ENCODE data around the gene BPIFB1. TPM values are rescaled to one million over a fixed set of nuclear protein-coding genes. Genes with fewer than 3 reads are reported as not detected.

The BPIFB1 gene
- total RNA-seq, 1 donor, result not detected

GRCh38 chr20:33338467-33339258 is 55.6 kb downstream of the BPIFB1 start:
- Histone ChIP-seq H3K4me3 (ENCODE audit: low read length) (no peak overlapping the region), H3K27me3 (ENCODE audit: insufficient read depth, low read length) (no peaks in the 10 kb centered on the region), H3K9me3 (ENCODE audit: low read depth, low read length) (no peaks in the 10 kb centered on the region), H3K4me1 (ENCODE audit: insufficient read depth, low read length) (no peaks in the 10 kb centered on the region)

DNA sequence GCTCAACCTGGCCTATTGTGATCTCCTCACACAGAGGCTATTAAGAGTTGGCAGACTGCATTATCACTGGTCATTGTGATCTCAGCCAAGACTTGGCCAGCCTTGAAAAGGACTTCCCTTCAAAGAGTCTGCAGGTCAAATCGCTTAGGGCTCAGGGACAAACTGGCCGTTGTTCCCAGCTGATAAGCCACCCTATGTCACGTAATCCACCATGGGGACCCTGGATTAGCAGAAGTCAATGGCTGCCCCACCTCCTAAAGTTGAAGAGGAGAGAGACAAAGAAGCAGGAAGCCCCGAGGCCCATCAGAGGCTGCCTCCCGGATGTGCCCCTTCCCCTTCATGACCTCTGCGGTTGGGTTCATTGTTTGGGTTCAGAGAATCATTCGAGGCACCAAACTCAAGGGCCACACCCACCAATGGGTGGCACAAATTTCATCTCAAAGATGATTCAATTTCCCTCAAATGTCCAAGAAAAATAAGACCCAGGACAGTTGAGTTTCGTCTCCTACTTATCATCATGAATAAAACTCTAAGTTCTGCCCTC is 56.6 kb downstream of the BPIFB1 start:
- Histone ChIP-seq H3K9me3 (ENCODE audit: low read depth, low read length) (no peaks in the 10 kb centered on the region), H3K4me1 (ENCODE audit: insufficient read depth, low read length) (no peaks in the 10 kb centered on the region), H3K27me3 (ENCODE audit: insufficient read depth, low read length) (no peaks in the 10 kb centered on the region), H3K4me3 (ENCODE audit: low read length) (no peak overlapping the region)

GRCh38 chr20:33343521-33343920 is 60.5 kb downstream of the BPIFB1 start:
- H3K4me1 ChIP-seq (ENCODE audit: insufficient read depth, low read length), result no peaks in the 10 kb centered on the region

DNA sequence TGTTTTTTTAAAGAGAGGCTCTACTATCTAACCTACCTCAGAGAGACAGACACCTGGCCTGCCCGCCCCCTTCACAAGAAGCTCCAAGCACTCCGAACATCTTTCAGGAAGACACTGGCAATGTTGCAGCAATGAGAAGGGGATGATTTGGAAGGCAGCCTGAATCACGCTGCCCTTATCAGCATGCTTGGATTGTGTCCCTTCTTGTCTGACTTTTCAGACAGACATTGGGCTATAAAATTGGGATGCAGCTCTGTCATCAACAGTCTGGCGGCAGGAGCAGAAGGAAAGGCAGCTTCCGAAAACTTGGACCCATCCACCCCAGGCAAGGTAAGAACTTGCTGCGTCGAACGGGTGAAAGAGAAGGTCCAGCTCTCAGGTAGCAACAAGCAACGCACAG is 62.3 kb downstream of the BPIFB1 start:
- H3K4me1 ChIP-seq (ENCODE audit: insufficient read depth, low read length), result no peaks in the 10 kb centered on the region
- H3K27me3 ChIP-seq (ENCODE audit: insufficient read depth, low read length), result no peaks in the 10 kb centered on the region
- H3K9me3 ChIP-seq (ENCODE audit: low read depth, low read length), result no peaks in the 10 kb centered on the region
- no peak overlapping the region for H3K4me3 ChIP-seq (ENCODE audit: low read length)

More at GRCh38 chr20:33343521-33343920, 60.5 kb downstream of the BPIFB1 start:
- no peaks in the 10 kb centered on the region for H3K9me3 ChIP-seq (ENCODE audit: low read depth, low read length)
- H3K4me3 ChIP-seq (ENCODE audit: low read length), result no peak overlapping the region
- no peaks in the 10 kb centered on the region for H3K27me3 ChIP-seq (ENCODE audit: insufficient read depth, low read length)

DNA sequence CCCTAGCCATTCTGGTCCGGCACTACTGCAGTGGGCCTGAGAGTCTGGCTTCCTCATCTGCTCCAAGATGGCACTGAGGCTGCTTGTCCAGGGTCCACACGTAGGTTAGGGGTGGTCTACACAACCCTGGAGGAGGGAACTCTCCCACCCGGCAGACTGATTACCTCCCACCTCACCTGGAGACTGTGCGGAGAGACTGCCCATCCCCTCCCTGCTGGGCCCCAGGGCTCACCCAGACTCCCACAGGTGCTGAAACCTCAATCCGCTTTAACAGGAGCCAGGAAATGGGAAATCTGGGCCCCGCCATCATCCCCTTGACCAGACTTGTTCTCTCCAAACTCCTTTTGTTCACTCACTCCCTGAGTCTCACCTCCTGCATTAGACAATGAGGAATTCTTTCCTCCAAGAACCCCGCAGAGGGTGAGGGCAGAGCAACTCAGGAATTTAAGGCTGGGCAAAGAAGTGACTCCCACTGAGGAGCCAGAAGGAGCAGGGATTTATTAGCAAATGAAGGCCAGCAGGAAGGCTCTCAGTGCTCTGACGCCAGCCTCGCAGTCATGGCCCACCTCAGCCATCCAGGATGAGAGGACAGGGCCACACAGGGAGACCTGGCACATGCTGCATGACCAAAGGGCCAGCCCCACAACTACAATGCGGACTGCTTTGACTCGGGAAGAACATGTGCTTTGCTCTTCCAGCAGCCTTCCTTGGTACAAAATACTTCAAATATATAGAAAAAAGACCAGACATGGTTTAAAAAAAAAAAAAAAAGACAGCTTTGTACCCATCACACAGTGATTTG is 65.3 kb downstream of the BPIFB1 start:
- Histone ChIP-seq H3K4me3 (ENCODE audit: low read length) (no peak overlapping the region), H3K9me3 (ENCODE audit: low read depth, low read length) (no peaks in the 10 kb centered on the region), H3K4me1 (ENCODE audit: insufficient read depth, low read length) (no peaks in the 10 kb centered on the region), H3K27me3 (ENCODE audit: insufficient read depth, low read length) (no peaks in the 10 kb centered on the region)

DNA sequence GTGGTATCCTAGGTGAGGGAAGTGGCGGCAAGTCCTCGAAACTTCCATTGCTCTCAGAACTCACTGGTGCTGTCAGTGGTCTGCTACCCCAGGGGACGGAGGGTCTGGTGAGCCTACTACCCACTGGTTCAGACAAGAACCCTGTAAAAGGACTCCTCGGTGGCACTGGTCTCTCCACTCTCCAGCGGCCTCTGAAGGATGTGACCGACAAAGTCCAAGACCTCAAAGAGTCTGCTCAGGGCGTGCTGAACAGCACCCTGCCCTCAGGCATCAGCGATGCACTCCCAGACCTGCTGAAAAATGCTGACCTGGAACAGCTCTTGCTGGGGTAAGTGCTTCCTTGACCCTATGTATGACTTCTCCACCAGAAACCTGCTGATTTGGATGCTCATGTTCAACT is 66.5 kb downstream of the BPIFB1 start:
- Histone ChIP-seq H3K4me3 (ENCODE audit: low read length) (no peak overlapping the region), H3K4me1 (ENCODE audit: insufficient read depth, low read length) (no peaks in the 10 kb centered on the region), H3K27me3 (ENCODE audit: insufficient read depth, low read length) (no peaks in the 10 kb centered on the region), H3K9me3 (ENCODE audit: low read depth, low read length) (no peaks in the 10 kb centered on the region)

- Histone ChIP-seq H3K9me3 (ENCODE audit: low read depth, low read length) (no peaks in the 10 kb centered on the region), H3K4me1 (ENCODE audit: insufficient read depth, low read length) (no peaks in the 10 kb centered on the region), H3K27me3 (ENCODE audit: insufficient read depth, low read length) (no peaks in the 10 kb centered on the region), H3K4me3 (ENCODE audit: low read length) (no peak overlapping the region)
Observed at GRCh38 chr20:33351696-33352095, 68.7 kb downstream of the BPIFB1 start.

GRCh38 chr20:33352258-33353012 is 69.4 kb downstream of the BPIFB1 start:
- H3K4me1 ChIP-seq (ENCODE audit: insufficient read depth, low read length), result no peaks in the 10 kb centered on the region
- no peak overlapping the region for H3K4me3 ChIP-seq (ENCODE audit: low read length)
- no peaks in the 10 kb centered on the region for H3K27me3 ChIP-seq (ENCODE audit: insufficient read depth, low read length)
- H3K9me3 ChIP-seq (ENCODE audit: low read depth, low read length), result no peaks in the 10 kb centered on the region

DNA sequence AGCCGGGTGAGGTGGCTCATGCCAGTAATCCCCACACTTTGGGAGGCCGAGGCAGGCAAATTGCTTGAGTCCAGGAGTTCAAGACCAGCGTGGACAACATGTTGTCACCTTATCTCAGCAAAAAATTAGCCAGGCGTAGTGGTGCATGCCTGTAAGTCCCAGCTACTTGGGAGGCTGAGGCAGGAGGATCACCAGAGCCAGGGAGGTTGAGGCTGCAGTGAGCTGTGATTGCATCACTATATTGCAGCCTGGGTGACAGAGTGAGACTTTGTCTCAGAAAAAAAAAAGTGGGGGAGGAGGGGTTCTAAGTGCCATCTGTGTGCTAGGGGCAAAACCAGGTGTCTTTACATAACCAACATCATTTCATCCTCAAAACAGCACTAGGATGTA is 70.0 kb downstream of the BPIFB1 start:
- Histone ChIP-seq H3K4me1 (ENCODE audit: insufficient read depth, low read length) (no peaks in the 10 kb centered on the region), H3K27me3 (ENCODE audit: insufficient read depth, low read length) (no peaks in the 10 kb centered on the region), H3K4me3 (ENCODE audit: low read length) (no peak overlapping the region), H3K9me3 (ENCODE audit: low read depth, low read length) (no peaks in the 10 kb centered on the region)

Other genes with a start within 250 kb of the BPIFB1 start
- gene BPIFB3, start 229.3 kb upstream of the BPIFB1 start, total RNA-seq, result not detected
- not detected for gene BPIFB4, start 203.6 kb upstream of the BPIFB1 start, total RNA-seq
- gene BPIFA2, start 115.1 kb upstream of the BPIFB1 start, total RNA-seq, result not detected
- gene BPIFA3, start 65.9 kb upstream of the BPIFB1 start, total RNA-seq, result not detected
- not detected for gene BPIFA1, start 47.2 kb upstream of the BPIFB1 start, total RNA-seq
- gene CDK5RAP1, start 118.3 kb downstream of the BPIFB1 start, total RNA-seq, result 34.6 TPM
- gene SNTA1, start 160.5 kb downstream of the BPIFB1 start, total RNA-seq, result 2.9 TPM
- gene CBFA2T2, start 206.9 kb downstream of the BPIFB1 start, total RNA-seq, result 8.9 TPM